Karpas-422 (cell line): Measurements from ENCODE around the gene DDX42. TPM values are rescaled to one million over a fixed set of nuclear protein-coding genes. Genes with fewer than 3 reads are reported as not detected.
A peak's percentile ranks its signal among the peaks of the same experiment; 100 is the strongest.

Experiments
- DNase-seq: peaks from one replicate; pipeline ENCODE4 v3.0.0-alpha.2; 2015
- H2AFZ ChIP-seq: fragments of 200-600 bp; sonication (generic); 2 replicates; pipeline ENCODE4 v1.6.1; 2014; ENCODE audit warnings: antibody characterized with exemption, low read length, mixed read lengths
- H3K27ac ChIP-seq: fragments of 200-600 bp; sonication (generic); 2 replicates; pipeline ENCODE4 v1.5.1; 2014; ENCODE audit warnings: mild to moderate bottlenecking, low read length, moderate library complexity
- H3K27me3 ChIP-seq: fragments of 200-600 bp; sonication (generic); 2 replicates; pipeline ENCODE4 v1.6.1; 2014; ENCODE audit warnings: low read length, mixed read lengths
- H3K36me3 ChIP-seq: fragments of 200-600 bp; sonication (generic); 2 replicates; pipeline ENCODE4 v1.6.1; 2014; ENCODE audit warnings: low read length, mixed read lengths; ENCODE audit not compliant: insufficient read depth
- H3K4me1 ChIP-seq: fragments of 200-600 bp; sonication (generic); 2 replicates; pipeline ENCODE4 v1.6.1; 2014; ENCODE audit warnings: mild to moderate bottlenecking, low read length, mixed read lengths
- H3K4me2 ChIP-seq: fragments of 200-600 bp; sonication (generic); 2 replicates; pipeline ENCODE4 v1.6.1; 2014; ENCODE audit warnings: low read length, low read depth, mild to moderate bottlenecking; ENCODE audit not compliant: poor library complexity, severe bottlenecking
- H3K4me3 ChIP-seq: fragments of 200-600 bp; sonication (generic); 2 replicates; pipeline ENCODE4 v1.5.1; 2014; ENCODE audit warnings: mild to moderate bottlenecking, antibody characterized with exemption, low read length, mixed read lengths
- H3K79me2 ChIP-seq: fragments of 200-600 bp; sonication (generic); 2 replicates; pipeline ENCODE4 v1.6.1; 2014; ENCODE audit warnings: mild to moderate bottlenecking, low read length, mixed read lengths
- H3K9ac ChIP-seq: fragments of 200-600 bp; sonication (generic); 2 replicates; pipeline ENCODE4 v1.6.0; 2014; ENCODE audit warnings: low read length
- H3K9me2 ChIP-seq: fragments of 200-600 bp; sonication (generic), shearing (Covaris generic); replicated peaks from 2 replicates; pipeline ENCODE4 v1.6.0; 2014; ENCODE audit warnings: mild to moderate bottlenecking, low read length, moderate library complexity; ENCODE audit not compliant: insufficient read depth
- H3K9me3 ChIP-seq: fragments of 300-700, 200-600 bp; sonication (generic); 2 replicates; pipeline ENCODE4 v1.6.1; 2014; ENCODE audit warnings: low read length, mixed read lengths
- H4K20me1 ChIP-seq: fragments of 200-600 bp; sonication (generic); 2 replicates; pipeline ENCODE4 v1.6.1; 2014; ENCODE audit warnings: mild to moderate bottlenecking, antibody characterized with exemption, low read length, low read depth; ENCODE audit not compliant: insufficient read depth
- total RNA-seq: library from RNA; depleted of rRNA; stranded (reverse); fragments of >200 nt; shearing (Covaris generic); gene quantifications from 2 replicates; pipeline ENCODE4 v1.2.3, GENCODE V29; 2014; ENCODE audit warnings: low replicate concordance

DDX42 gene
- total RNA-seq, 1 experiment from 2014 or later = 76.5 TPM

GRCh38 chr17:63772801-63773271, 1.1 kb upstream of the DDX42 start:
- peak; percentile 56 for DNase-seq
- H3K27me3 ChIP-seq = no peaks in the 10 kb centered on the region
- 0 out of 2 replicates have a peak overlapping the region, but pooled peaks have one; percentile 21 for H2AFZ ChIP-seq
- H3K4me1 ChIP-seq = peaks cover 30% of the 10 kb centered on the region
- H3K36me3 ChIP-seq = peaks cover 31% of the 10 kb centered on the region
- no peaks in the 10 kb centered on the region for H3K9me2 ChIP-seq
- no peaks in the 10 kb centered on the region for H3K9me3 ChIP-seq
- peaks cover 93% of the 10 kb centered on the region for H3K79me2 ChIP-seq
- peak overlapping the region; percentile 77 for H3K27ac ChIP-seq
- peak overlapping the region; percentile 89 for H3K9ac ChIP-seq
- peaks cover 40% of the 10 kb centered on the region for H4K20me1 ChIP-seq
- H3K4me3 ChIP-seq = peak overlapping the region; percentile 88
- H3K4me2 ChIP-seq = peak overlapping the region; percentile 95

- 0 out of 2 replicates have a peak within 1 kb of the TSS, but pooled peaks have one; percentile 21 for H2AFZ ChIP-seq
- peaks cover 31% of the 10 kb centered on the region for H3K36me3 ChIP-seq
- peak within 1 kb of the TSS; percentile 95 for H3K4me2 ChIP-seq
- peaks cover 93% of the 10 kb centered on the region for H3K79me2 ChIP-seq
- H4K20me1 ChIP-seq = peaks cover 46% of the 10 kb centered on the region
- no peaks in the 10 kb centered on the region for H3K9me3 ChIP-seq
- H3K27me3 ChIP-seq = no peaks in the 10 kb centered on the region
- H3K9ac ChIP-seq = peak within 1 kb of the TSS; percentile 95
- peak within 1 kb of the TSS; percentile 94 for H3K27ac ChIP-seq
- H3K4me3 ChIP-seq = peak within 1 kb of the TSS; percentile 88
- H3K4me1 ChIP-seq = peaks cover 30% of the 10 kb centered on the region
- DNase-seq = peak; percentile 100
- H3K9me2 ChIP-seq = no peaks in the 10 kb centered on the region
Observed at GRCh38 chr17:63773272-63774140, 464 bp upstream of the DDX42 start, which contains the start of gene CCDC47. CCDC47 (minus strand) TSS chr17:63773597; CDS start chr17:63766175, 7,422 bp downstream.

GRCh38 chr17:63774969-63775265, 947 bp downstream of the DDX42 start:
- Histone ChIP-seq H3K36me3 (peaks cover 43% of the 10 kb centered on the region), H4K20me1 (peaks cover 60% of the 10 kb centered on the region), H3K4me1 (peaks cover 33% of the 10 kb centered on the region), H3K79me2 (peaks cover 93% of the 10 kb centered on the region), H3K9me3 (no peaks in the 10 kb centered on the region), H3K27me3 (no peaks in the 10 kb centered on the region), H3K9me2 (no peaks in the 10 kb centered on the region), H3K4me3 (peak overlapping the region; percentile 88), H3K27ac (peak overlapping the region; percentile 94), H3K9ac (peak overlapping the region; percentile 95), H3K4me2 (peak overlapping the region; percentile 87), H2AFZ (no peak overlapping the region)
- peak; percentile 73 for DNase-seq

GRCh38 chr17:63775420-63775819, 1.4 kb downstream of the DDX42 start:
- Histone ChIP-seq H2AFZ (no peak overlapping the region), H3K9me3 (no peaks in the 10 kb centered on the region), H3K36me3 (peaks cover 41% of the 10 kb centered on the region), H3K9me2 (no peaks in the 10 kb centered on the region), H3K4me1 (peaks cover 36% of the 10 kb centered on the region), H3K79me2 (peaks cover 93% of the 10 kb centered on the region), H3K9ac (peak overlapping the region; percentile 95), H3K4me3 (peak overlapping the region; percentile 88), H4K20me1 (peaks cover 62% of the 10 kb centered on the region), H3K27me3 (no peaks in the 10 kb centered on the region), H3K4me2 (peak overlapping the region; percentile 87), H3K27ac (no peak overlapping the region)
- no peak for DNase-seq

GRCh38 chr17:63780507-63780906, 6.5 kb downstream of the DDX42 start:
- no peaks in the 10 kb centered on the region for H3K9me3 ChIP-seq
- peaks cover 43% of the 10 kb centered on the region for H3K4me1 ChIP-seq
- no peak overlapping the region for H3K27ac ChIP-seq
- peaks cover 99% of the 10 kb centered on the region for H3K79me2 ChIP-seq
- H3K9ac ChIP-seq = no peak overlapping the region
- peaks cover 61% of the 10 kb centered on the region for H3K36me3 ChIP-seq
- no peak overlapping the region for H3K4me2 ChIP-seq
- H3K9me2 ChIP-seq = no peaks in the 10 kb centered on the region
- no peak overlapping the region for H3K4me3 ChIP-seq
- H3K27me3 ChIP-seq = no peaks in the 10 kb centered on the region
- H4K20me1 ChIP-seq = peaks cover 71% of the 10 kb centered on the region
- H2AFZ ChIP-seq = no peak overlapping the region
- no peak for DNase-seq

- no peak for DNase-seq
- Histone ChIP-seq H3K9me2 (no peaks in the 10 kb centered on the region), H3K4me1 (peaks cover 39% of the 10 kb centered on the region), H3K27ac (no peak overlapping the region), H3K27me3 (no peaks in the 10 kb centered on the region), H2AFZ (no peak overlapping the region), H3K4me3 (no peak overlapping the region), H3K9me3 (no peaks in the 10 kb centered on the region), H3K9ac (no peak overlapping the region), H3K4me2 (no peak overlapping the region), H3K36me3 (peaks cover 62% of the 10 kb centered on the region), H3K79me2 (peaks cover 99% of the 10 kb centered on the region), H4K20me1 (peaks cover 71% of the 10 kb centered on the region)
Observed at GRCh38 chr17:63780928-63781327, 7.0 kb downstream of the DDX42 start.

- H3K36me3 ChIP-seq = peaks cover 56% of the 10 kb centered on the region; the same call in 1 of the 2 replicates
- H3K79me2 ChIP-seq = peaks cover 98% of the 10 kb centered on the region
- no peak overlapping the region for H3K27ac ChIP-seq
- DNase-seq = no peak
- no peak overlapping the region for H3K4me3 ChIP-seq
- no peaks in the 10 kb centered on the region for H3K9me3 ChIP-seq
- H3K9ac ChIP-seq = no peak overlapping the region
- H4K20me1 ChIP-seq = peaks cover 57% of the 10 kb centered on the region
- no peaks in the 10 kb centered on the region for H3K9me2 ChIP-seq
- peaks cover 27% of the 10 kb centered on the region for H3K4me1 ChIP-seq
- H2AFZ ChIP-seq = no peak overlapping the region
- no peak overlapping the region for H3K4me2 ChIP-seq
- no peaks in the 10 kb centered on the region for H3K27me3 ChIP-seq
Observed at GRCh38 chr17:63783522-63783921, 9.6 kb downstream of the DDX42 start.

GRCh38 chr17:63785556-63785955, 11.6 kb downstream of the DDX42 start:
- H3K27me3 ChIP-seq = no peaks in the 10 kb centered on the region
- peaks cover 56% of the 10 kb centered on the region for H3K36me3 ChIP-seq
- no peak overlapping the region for H2AFZ ChIP-seq
- no peak overlapping the region for H3K4me2 ChIP-seq
- no peak overlapping the region for H3K4me3 ChIP-seq
- H3K9me3 ChIP-seq = no peaks in the 10 kb centered on the region
- H3K79me2 ChIP-seq = peaks cover 98% of the 10 kb centered on the region
- DNase-seq = no peak
- peaks cover 44% of the 10 kb centered on the region for H4K20me1 ChIP-seq
- H3K27ac ChIP-seq = no peak overlapping the region
- no peak overlapping the region for H3K9ac ChIP-seq
- peaks cover 19% of the 10 kb centered on the region for H3K4me1 ChIP-seq
- H3K9me2 ChIP-seq = no peaks in the 10 kb centered on the region
